SU-DHL-6 (cell line): Measurements from ENCODE around the gene WDR19.

Source experiments
- H2AFZ ChIP-seq: fragments of 200-600 bp; sonication (generic); 2 replicates; pipeline ENCODE4 v1.6.1; 2014; ENCODE audit warnings: low read depth, mild to moderate bottlenecking, moderate library complexity, mixed read lengths, antibody characterized with exemption, low read length; ENCODE audit not compliant: severe bottlenecking
- H3F3A ChIP-seq: fragments of 200-600 bp; shearing (Covaris generic); 2 replicates; pipeline ENCODE4 v1.6.0; 2016; ENCODE audit warnings: antibody characterized with exemption, mild to moderate bottlenecking; ENCODE audit not compliant: insufficient read depth
- H3K27ac ChIP-seq: fragments of 200-600 bp; sonication (generic); 2 replicates; pipeline ENCODE4 v1.5.1; 2016; ENCODE audit warnings: low read depth, mild to moderate bottlenecking, low read length, moderate library complexity, mixed read lengths
- H3K27me3 ChIP-seq: fragments of 200-600 bp; sonication (generic), shearing (Covaris generic); 2 replicates; pipeline ENCODE4 v1.6.0; 2014; ENCODE audit warnings: mild to moderate bottlenecking, low read length
- H3K36me3 ChIP-seq: fragments of 200-600 bp; sonication (generic); 2 replicates; pipeline ENCODE4 v1.6.1; 2014; ENCODE audit warnings: mild to moderate bottlenecking, low read length, mixed read lengths
- H3K4me2 ChIP-seq: fragments of 300-600, 200-600 bp; shearing (Covaris generic), sonication (generic); 2 replicates; pipeline ENCODE4 v1.6.0; 2014; ENCODE audit warnings: low read length, low read depth, mild to moderate bottlenecking; ENCODE audit not compliant: poor library complexity, severe bottlenecking
- H3K4me3 ChIP-seq: fragments of 200-600 bp; sonication (generic); 2 replicates; pipeline ENCODE4 v1.5.1; 2014; ENCODE audit warnings: antibody characterized with exemption, low read length, mild to moderate bottlenecking, mixed read lengths; ENCODE audit not compliant: insufficient read depth, poor library complexity, severe bottlenecking
- H3K79me2 ChIP-seq: fragments of 200-600 bp; sonication (generic); 2 replicates; pipeline ENCODE4 v1.6.1; 2014; ENCODE audit warnings: mild to moderate bottlenecking, low read length, moderate library complexity; ENCODE audit not compliant: insufficient read depth
- H3K9ac ChIP-seq: fragments of 200-600 bp; sonication (generic); 2 replicates; pipeline ENCODE4 v1.7.0; 2014; ENCODE audit warnings: mild to moderate bottlenecking, low read length
- H3K9me2 ChIP-seq: fragments of 200-600 bp; sonication (generic); replicated peaks from 2 replicates; pipeline ENCODE4 v1.6.1; 2014; ENCODE audit warnings: low read length; ENCODE audit not compliant: insufficient read depth
- H3K9me3 ChIP-seq: fragments of 200-600 bp; sonication (generic); 2 replicates; pipeline ENCODE4 v1.6.1; 2014; ENCODE audit warnings: low read length, mixed read lengths; ENCODE audit not compliant: insufficient read depth
- H4K20me1 ChIP-seq: fragments of 200-600 bp; sonication (generic); 2 replicates; pipeline ENCODE4 v1.6.1; 2014; ENCODE audit warnings: low read depth, mild to moderate bottlenecking, antibody characterized with exemption, low read length, moderate library complexity, mixed read lengths
- CTCF ChIP-seq: fragments of 200-600 bp; sonication (generic); IDR thresholded peaks from one replicate; pipeline ENCODE4 v1.5.1; 2017; ENCODE audit warnings: antibody characterized with exemption, mild to moderate bottlenecking, low read length, moderate library complexity; ENCODE audit not compliant: insufficient read depth, poor library complexity, severe bottlenecking
- EZH2phosphoT487 ChIP-seq: fragments of 200-600 bp; sonication (generic), shearing (Covaris generic); conservative IDR thresholded peaks from 2 replicates; pipeline ENCODE4 v1.6.1; 2018; ENCODE audit warnings: mild to moderate bottlenecking, antibody characterized with exemption, low read length, moderate library complexity, mixed read lengths

Gene WDR19

GRCh38 chr4:39230462-39230861 lies 48.1 kb downstream of the WDR19 start:
- no peaks in the 10 kb centered on the region for H4K20me1 ChIP-seq
- H3K9me2 ChIP-seq: no peaks in the 10 kb centered on the region
- no peak for TF ChIP-seq CTCF
- TF ChIP-seq EZH2phosphoT487: no peak
- H3K9ac ChIP-seq: no peak overlapping the region
- no peaks in the 10 kb centered on the region for H3K9me3 ChIP-seq
- no peak overlapping the region for H3K4me2 ChIP-seq
- no peaks in the 10 kb centered on the region for H3F3A ChIP-seq
- no peaks in the 10 kb centered on the region for H3K79me2 ChIP-seq
- H2AFZ ChIP-seq: no peak overlapping the region
- H3K4me3 ChIP-seq: no peak overlapping the region
- H3K27ac ChIP-seq: no peak overlapping the region
- no peaks in the 10 kb centered on the region; the same call in none of the 2 replicates for H3K36me3 ChIP-seq
- no peaks in the 10 kb centered on the region for H3K27me3 ChIP-seq

GRCh38 chr4:39231660-39232059 lies 49.3 kb downstream of the WDR19 start:
- H3K9me2 ChIP-seq: no peaks in the 10 kb centered on the region
- H3K4me3 ChIP-seq: no peak overlapping the region
- no peak overlapping the region for H3K9ac ChIP-seq
- H3K4me2 ChIP-seq: no peak overlapping the region
- no peak overlapping the region for H2AFZ ChIP-seq
- H3K9me3 ChIP-seq: no peaks in the 10 kb centered on the region
- no peak for TF ChIP-seq EZH2phosphoT487
- no peak for TF ChIP-seq CTCF
- no peaks in the 10 kb centered on the region for H3K79me2 ChIP-seq
- no peaks in the 10 kb centered on the region for H3K27me3 ChIP-seq
- peaks cover 3% of the 10 kb centered on the region for H3K36me3 ChIP-seq
- 0 out of 2 replicates have a peak, but pooled peaks cover 2% of the 10 kb centered on the region for H3F3A ChIP-seq
- no peaks in the 10 kb centered on the region for H4K20me1 ChIP-seq
- H3K27ac ChIP-seq: no peak overlapping the region

GRCh38 chr4:39232100-39232499 lies 49.8 kb downstream of the WDR19 start:
- Histone ChIP-seq H3K36me3 (peaks cover 5% of the 10 kb centered on the region), H4K20me1 (no peaks in the 10 kb centered on the region), H3K4me2 (no peak overlapping the region), H3F3A (0 out of 2 replicates have a peak, but pooled peaks cover 3% of the 10 kb centered on the region), H2AFZ (no peak overlapping the region), H3K9me2 (no peaks in the 10 kb centered on the region), H3K9me3 (no peaks in the 10 kb centered on the region), H3K9ac (no peak overlapping the region), H3K27ac (no peak overlapping the region), H3K4me3 (no peak overlapping the region), H3K79me2 (no peaks in the 10 kb centered on the region), H3K27me3 (no peaks in the 10 kb centered on the region)
- TF ChIP-seq CTCF (no peak), EZH2phosphoT487 (no peak)

GRCh38 chr4:39233114-39233513 lies 50.8 kb downstream of the WDR19 start:
- no peaks in the 10 kb centered on the region for H3K9me2 ChIP-seq
- no peaks in the 10 kb centered on the region for H3K9me3 ChIP-seq
- no peaks in the 10 kb centered on the region for H4K20me1 ChIP-seq
- no peak overlapping the region for H3K4me3 ChIP-seq
- no peaks in the 10 kb centered on the region for H3K27me3 ChIP-seq
- no peaks in the 10 kb centered on the region for H3K79me2 ChIP-seq
- H3K4me2 ChIP-seq: no peak overlapping the region
- H3K27ac ChIP-seq: no peak overlapping the region
- 0 out of 2 replicates have a peak, but pooled peaks cover 3% of the 10 kb centered on the region for H3F3A ChIP-seq
- H3K36me3 ChIP-seq: peaks cover 5% of the 10 kb centered on the region
- H3K9ac ChIP-seq: no peak overlapping the region
- H2AFZ ChIP-seq: no peak overlapping the region
- no peak for TF ChIP-seq EZH2phosphoT487
- no peak for TF ChIP-seq CTCF
